DOHH2 (cell line): ENCODE measurements around the gene NFATC4.

ENCODE experiments used
- CTCF ChIP-seq: fragments of 200-600 bp; sonication (generic); IDR thresholded peaks from one replicate; pipeline ENCODE4 v1.5.1; 2014; ENCODE audit warnings: antibody characterized with exemption, mild to moderate bottlenecking, low read depth, low read length; ENCODE audit not compliant: poor library complexity, severe bottlenecking
- EZH2phosphoT487 ChIP-seq: fragments of 200-600 bp; sonication (generic); IDR thresholded peaks from 2 replicates; pipeline ENCODE4 v1.6.1; 2017; ENCODE audit warnings: borderline replicate concordance, mild to moderate bottlenecking, antibody characterized with exemption, low read length, moderate library complexity, mixed read lengths

GRCh38 chr14:24414732-24415420, 46.9 kb downstream of the NFATC4 start:
- TF ChIP-seq CTCF (no peak), EZH2phosphoT487 (no peak)
